ENCODE measurements around the gene NRDC.

Gene NRDC

GRCh38 chr1:51840743-51841461 is 37.6 kb downstream of the NRDC start (continued):
- no peak; the same call in 1 of the 2 replicates for TF ChIP-seq PRDM10 (tag by site-specific recombination; IDR thresholded peaks at IDR 0.05)
- no peak for TF ChIP-seq ZNF664 (tag by site-specific recombination; IDR thresholded peaks at IDR 0.05)
- TF ChIP-seq ZNF202 (tag by site-specific recombination; IDR thresholded peaks at IDR 0.05; ENCODE audit: borderline replicate concordance), result no peak
- no peak for TF ChIP-seq SALL2 (tag by site-specific recombination; IDR thresholded peaks at IDR 0.05; ENCODE audit: borderline replicate concordance)
- TF ChIP-seq ZNF792 (tag by site-specific recombination; IDR thresholded peaks at IDR 0.05), result no peak
- TF ChIP-seq ZBTB21 (tag by site-specific recombination; IDR thresholded peaks at IDR 0.05), result no peak
- TF ChIP-seq ZFP69B (tag by site-specific recombination; IDR thresholded peaks at IDR 0.05), result no peak
- no peak for TF ChIP-seq GLIS2 (tag by site-specific recombination; IDR thresholded peaks at IDR 0.05)
- no peak for TF ChIP-seq SETDB1 (IDR thresholded peaks at IDR 0.05; ENCODE audit: insufficient read length, low read length)
- no peak for TF ChIP-seq ZBTB11 (tag by site-specific recombination; conservative IDR thresholded peaks at IDR 0.05; ENCODE audit: low read depth)
- no peak for TF ChIP-seq ZNF23 (tag by site-specific recombination; IDR thresholded peaks at IDR 0.05; ENCODE audit: borderline replicate concordance)
- TF ChIP-seq ZEB2 (tag by site-specific recombination; IDR thresholded peaks at IDR 0.05), result no peak
- TF ChIP-seq ZNF18 (tag by site-specific recombination; IDR thresholded peaks at IDR 0.05), result no peak
- no peak for TF ChIP-seq ZBTB26 (tag by site-specific recombination; optimal IDR thresholded peaks at IDR 0.05)
- no peak for TF ChIP-seq ZNF324 (tag by site-specific recombination; IDR thresholded peaks at IDR 0.05)
- TF ChIP-seq ZNF335 (tag by site-specific recombination; conservative IDR thresholded peaks at IDR 0.05), result peak; percentile 39; the same call in 1 of the 2 replicates
- no peak for TF ChIP-seq ZNF473 (tag by site-specific recombination; IDR thresholded peaks at IDR 0.05)
- no peak for TF ChIP-seq ZNF280C (tag by site-specific recombination; IDR thresholded peaks at IDR 0.05)
- TF ChIP-seq ZNF274 (IDR thresholded peaks at IDR 0.05; ENCODE audit: low read length), result no peak
- no peak for TF ChIP-seq ZNF274 (tag by site-specific recombination; IDR thresholded peaks at IDR 0.05; ENCODE audit: borderline replicate concordance)
- TF ChIP-seq ZNF549 (tag by site-specific recombination; IDR thresholded peaks at IDR 0.05), result no peak
- TF ChIP-seq ZNF501 (tag by site-specific recombination; IDR thresholded peaks at IDR 0.05), result no peak
- no peak for TF ChIP-seq ZNF544 (tag by site-specific recombination; IDR thresholded peaks at IDR 0.05)
- no peak for TF ChIP-seq GLIS1 (tag by site-specific recombination; IDR thresholded peaks at IDR 0.05)
- TF ChIP-seq ZNF391 (tag by site-specific recombination; IDR thresholded peaks at IDR 0.05; ENCODE audit: borderline replicate concordance, low read depth), result no peak
- peak; percentile 35; the same call in 1 of the 2 replicates for TF ChIP-seq KLF9 (tag by site-specific recombination; IDR thresholded peaks at IDR 0.05; ENCODE audit: low read depth)
- TF ChIP-seq SP3 (tag by site-specific recombination; IDR thresholded peaks at IDR 0.05), result no peak
